HG02938 (cell line): ENCODE data around the gene SEPTIN7.

Experiments used
- ATAC-seq: cut with Tn5 transposase; IDR thresholded peaks from one replicate; pipeline ENCODE4 v1.9.1; 2021; ENCODE audit warnings: mild to moderate bottlenecking, moderate library complexity; ENCODE audit not compliant: unreplicated experiment

The SEPTIN7 gene

GRCh38 chr7:35785250-35785649 is 15.6 kb upstream of the SEPTIN7 start:
- no peak for ATAC-seq

- ATAC-seq = no peak
Observed at GRCh38 chr7:35787925-35788324, 12.9 kb upstream of the SEPTIN7 start.

GRCh38 chr7:35792472-35792871 is 8.4 kb upstream of the SEPTIN7 start:
- no peak for ATAC-seq

GRCh38 chr7:35792873-35793489 is 7.9 kb upstream of the SEPTIN7 start:
- no peak for ATAC-seq

GRCh38 chr7:35797311-35797710 is 3.5 kb upstream of the SEPTIN7 start:
- ATAC-seq = no peak

GRCh38 chr7:35799846-35800717 is 775 bp upstream of the SEPTIN7 start:
- peak; percentile 53 for ATAC-seq

- ATAC-seq = peak; percentile 32
Observed at GRCh38 chr7:35801392-35802101, 690 bp downstream of the SEPTIN7 start.

GRCh38 chr7:35802102-35802466 is 1.2 kb downstream of the SEPTIN7 start:
- ATAC-seq = no peak

GRCh38 chr7:35802649-35803048 is 1.8 kb downstream of the SEPTIN7 start:
- no peak for ATAC-seq

- no peak for ATAC-seq
Observed at GRCh38 chr7:35804231-35804970, 3.5 kb downstream of the SEPTIN7 start.

GRCh38 chr7:35805876-35806275 is 5.0 kb downstream of the SEPTIN7 start:
- no peak for ATAC-seq

- no peak for ATAC-seq
Observed at GRCh38 chr7:35816514-35816913, 15.7 kb downstream of the SEPTIN7 start.

GRCh38 chr7:35817181-35817580 is 16.3 kb downstream of the SEPTIN7 start:
- no peak for ATAC-seq

GRCh38 chr7:35817930-35818329 is 17.1 kb downstream of the SEPTIN7 start:
- ATAC-seq = no peak

GRCh38 chr7:35818513-35818912 is 17.7 kb downstream of the SEPTIN7 start:
- no peak for ATAC-seq

- no peak for ATAC-seq
Observed at GRCh38 chr7:35819310-35819709, 18.5 kb downstream of the SEPTIN7 start.

GRCh38 chr7:35819954-35820703 is 19.3 kb downstream of the SEPTIN7 start:
- ATAC-seq = no peak

GRCh38 chr7:35820858-35821257 is 20.0 kb downstream of the SEPTIN7 start:
- no peak for ATAC-seq

- no peak for ATAC-seq
Observed at GRCh38 chr7:35823440-35823839, 22.6 kb downstream of the SEPTIN7 start.

- no peak for ATAC-seq
Observed at GRCh38 chr7:35825974-35826373, 25.1 kb downstream of the SEPTIN7 start.
